Hepatocyte (in vitro differentiated cells): Measurements from ENCODE around the gene GJC2. TPM values are rescaled to one million over a fixed set of nuclear protein-coding genes. Genes with fewer than 3 reads are reported as not detected.

Experiments used
- DNase-seq: peaks from one replicate; pipeline ENCODE4 v3.0.0-alpha.2; 2016; ENCODE audit warnings: low spot score
- H2AFZ ChIP-seq: fragments of 200-600 bp; sonication (generic); 2 replicates; pipeline ENCODE4 v1.6.0; 2016; ENCODE audit warnings: antibody characterized with exemption, mild to moderate bottlenecking
- H3K27ac ChIP-seq: fragments of 200-600 bp; sonication (generic); 2 replicates; pipeline ENCODE4 v1.5.1; 2016; ENCODE audit warnings: mild to moderate bottlenecking
- H3K27me3 ChIP-seq: fragments of 200-600 bp; sonication (generic); 2 replicates; pipeline ENCODE4 v1.6.1; 2016
- H3K36me3 ChIP-seq: fragments of 200-600 bp; sonication (generic); replicated peaks from 2 replicates; pipeline ENCODE4 v1.5.1; 2016; ENCODE audit warnings: low read depth; ENCODE audit not compliant: insufficient read depth
- H3K4me1 ChIP-seq: fragments of 200-600 bp; sonication (generic); 2 replicates; pipeline ENCODE4 v1.5.1; 2016; ENCODE audit warnings: mild to moderate bottlenecking, moderate library complexity; ENCODE audit not compliant: insufficient read depth
- H3K4me2 ChIP-seq: fragments of 200-600 bp; sonication (generic); 2 replicates; pipeline ENCODE4 v1.6.0; 2016
- H3K4me3 ChIP-seq: fragments of 200-600 bp; sonication (generic); 2 replicates; pipeline ENCODE4 v1.5.1; 2016; ENCODE audit warnings: mild to moderate bottlenecking
- H3K79me2 ChIP-seq: fragments of 200-600 bp; sonication (generic); 2 replicates; pipeline ENCODE4 v1.6.0; 2017; ENCODE audit warnings: mild to moderate bottlenecking
- H3K9me2 ChIP-seq: fragments of 200-600 bp; sonication (generic); replicated peaks from 2 replicates; pipeline ENCODE4 v1.6.0; 2017; ENCODE audit warnings: mild to moderate bottlenecking; ENCODE audit not compliant: insufficient read depth
- H3K9me3 ChIP-seq: fragments of 200-600 bp; sonication (generic); 2 replicates; pipeline ENCODE4 v1.5.1; 2016; ENCODE audit warnings: low read depth, mild to moderate bottlenecking
- H4K20me1 ChIP-seq: fragments of 200-600 bp; sonication (generic); 2 replicates; pipeline ENCODE4 v1.6.0; 2016; ENCODE audit warnings: mild to moderate bottlenecking; ENCODE audit not compliant: insufficient read depth, poor library complexity, severe bottlenecking
- CTCF ChIP-seq: fragments of 200-600 bp; sonication (generic); IDR thresholded peaks from 2 replicates; pipeline ENCODE4 v1.5.1; 2016; ENCODE audit warnings: antibody characterized with exemption, mild to moderate bottlenecking; ENCODE audit not compliant: poor library complexity
- EZH2 ChIP-seq: fragments of 200-600 bp; sonication (generic); IDR thresholded peaks from 2 replicates; pipeline ENCODE4 v1.6.1; 2016; ENCODE audit warnings: antibody characterized with exemption, mild to moderate bottlenecking, borderline replicate concordance
- EZH2phosphoT487 ChIP-seq: fragments of 200-600 bp; sonication (generic); IDR thresholded peaks from one replicate; pipeline ENCODE4 v1.6.1; 2018; ENCODE audit warnings: antibody characterized with exemption, mild to moderate bottlenecking, low read depth, moderate library complexity; ENCODE audit not compliant: unreplicated experiment, severe bottlenecking
- WGBS: methylation state at CpG from one replicate; pipeline ENCODE4 v1.1.6; 2016; ENCODE audit warnings: low lambda C conversion rate; ENCODE audit errors: missing lambda C conversion rate; 5-methylcytosine and 5-hydroxymethylcytosine counted together
- polyA plus RNA-seq: library from polyadenylated mRNA; unstranded; fragments of >200 nt; fragmentation: Nextera tagmentation; extraction: Ambion mirVana; gene quantifications from 2 replicates; pipeline ENCODE4 v1.2.1, GENCODE V29; 2016
- total RNA-seq: library from RNA; depleted of rRNA; stranded (reverse); fragments of >200 nt; gene quantifications from 2 replicates; pipeline ENCODE4 v1.2.3, GENCODE V29; 2014

Gene GJC2
- total and polyA plus RNA-seq, 2 experiments from 2014 or later, result 0.40 to 1.6 TPM

GRCh38 chr1:228144993-228145343, 4.8 kb upstream of the GJC2 start:
- H3K27me3 ChIP-seq, result no peaks in the 10 kb centered on the region
- H3K4me3 ChIP-seq, result no peak overlapping the region
- no peak for DNase-seq
- no peaks in the 10 kb centered on the region for H3K9me2 ChIP-seq
- peaks cover 28% of the 10 kb centered on the region for H3K4me1 ChIP-seq
- no peaks in the 10 kb centered on the region for H3K36me3 ChIP-seq
- H3K9me3 ChIP-seq, result no peaks in the 10 kb centered on the region
- H4K20me1 ChIP-seq, result peaks cover 64% of the 10 kb centered on the region
- peaks cover 64% of the 10 kb centered on the region for H3K79me2 ChIP-seq
- TF ChIP-seq EZH2phosphoT487, result no peak
- no peak for TF ChIP-seq CTCF
- H3K4me2 ChIP-seq, result no peak overlapping the region
- 96% methylated on average over 8 of the region's 8 CpGs for WGBS
- no peak overlapping the region for H3K27ac ChIP-seq
- no peak overlapping the region for H2AFZ ChIP-seq

GRCh38 chr1:228145463-228146416, 4.0 kb upstream of the GJC2 start:
- WGBS, result 94% methylated on average over 31 of the region's 31 CpGs
- Histone ChIP-seq H3K4me2 (no peak overlapping the region), H2AFZ (no peak overlapping the region), H3K9me2 (no peaks in the 10 kb centered on the region), H3K79me2 (peaks cover 61% of the 10 kb centered on the region), H3K36me3 (no peaks in the 10 kb centered on the region), H3K9me3 (no peaks in the 10 kb centered on the region), H3K27me3 (no peaks in the 10 kb centered on the region), H3K4me1 (peaks cover 34% of the 10 kb centered on the region), H3K4me3 (no peak overlapping the region), H3K27ac (no peak overlapping the region), H4K20me1 (peaks cover 61% of the 10 kb centered on the region)
- TF ChIP-seq CTCF (no peak), EZH2phosphoT487 (no peak), EZH2 (no peak)
- no peak for DNase-seq

GRCh38 chr1:228146417-228147150, 3.1 kb upstream of the GJC2 start:
- no peak for TF ChIP-seq CTCF
- TF ChIP-seq EZH2, result no peak
- Histone ChIP-seq H3K27me3 (no peaks in the 10 kb centered on the region), H3K36me3 (no peaks in the 10 kb centered on the region), H3K79me2 (peaks cover 52% of the 10 kb centered on the region), H3K9me2 (no peaks in the 10 kb centered on the region), H3K4me2 (no peak overlapping the region), H3K4me1 (peaks cover 35% of the 10 kb centered on the region), H4K20me1 (peaks cover 52% of the 10 kb centered on the region), H2AFZ (no peak overlapping the region), H3K4me3 (no peak overlapping the region), H3K9me3 (no peaks in the 10 kb centered on the region), H3K27ac (no peak overlapping the region)
- WGBS, result 91% methylated on average over 17 of the region's 18 CpGs
- no peak for DNase-seq
